Stimulated activated CD8-positive, alpha-beta memory T cell treated with anti-CD3 and anti-CD28 coated beads, Interleukin-15, amount 100 ng/mL, for 48 hours (primary cell): ENCODE data around the gene C19orf12.
"Not testable (repeated sequence)": the region's sequence is repeated elsewhere in the genome, so short reads cannot be mapped to it uniquely, and the experiment has no call there.

Experiments used
- DNase-seq, 2 donors: peaks; one replicate each; pipeline ENCODE4 v3.0.0-alpha.2; 2020; ENCODE audit warnings: low read depth in 2 of 2

Gene C19orf12

DNA sequence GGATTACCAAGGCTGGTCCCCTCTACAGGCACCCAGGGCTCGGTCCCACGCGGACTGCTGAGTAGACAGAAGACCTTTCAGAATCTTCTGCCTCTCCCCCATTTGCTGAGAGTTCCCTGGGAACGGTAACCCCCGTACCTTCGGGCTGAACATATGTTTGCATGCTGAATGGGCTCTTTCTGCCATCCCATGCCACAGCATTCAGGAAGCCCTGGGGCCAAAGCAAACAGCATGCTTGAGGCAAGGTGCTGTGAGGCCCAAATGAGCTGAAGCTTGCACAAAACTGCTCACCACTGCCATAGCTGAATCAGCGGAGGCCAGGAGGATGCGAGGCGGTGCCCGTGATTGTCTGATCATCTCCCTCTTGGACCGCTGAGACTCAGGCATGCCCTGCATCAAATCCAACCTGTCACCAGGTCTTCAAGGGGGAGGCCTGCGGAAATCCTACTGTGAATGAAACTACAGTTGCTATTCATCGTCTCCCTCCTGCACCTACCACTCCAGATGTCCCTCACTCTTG, 16.3 kb upstream of the C19orf12 start:
- DNase-seq: no peak

DNA sequence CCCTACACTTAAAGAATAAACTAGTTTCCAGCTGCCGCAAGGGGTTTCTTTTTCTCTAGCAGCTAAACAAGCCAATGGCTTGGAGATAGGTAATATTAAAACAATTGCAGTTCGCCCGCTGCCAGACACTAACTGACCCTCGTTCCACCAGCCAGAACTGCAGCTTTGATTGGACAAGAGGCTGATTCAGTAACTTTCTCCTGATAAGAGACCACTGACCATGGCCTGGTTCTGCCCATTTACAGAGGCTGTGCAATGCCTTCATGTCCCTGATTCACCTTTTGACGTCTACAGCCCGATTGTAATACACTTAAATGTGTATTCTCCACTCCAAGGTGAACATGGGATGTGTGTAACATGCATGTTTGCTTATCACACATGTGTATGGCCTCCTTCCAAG, 12.8 kb upstream of the C19orf12 start:
- DNase-seq: no peak

DNA sequence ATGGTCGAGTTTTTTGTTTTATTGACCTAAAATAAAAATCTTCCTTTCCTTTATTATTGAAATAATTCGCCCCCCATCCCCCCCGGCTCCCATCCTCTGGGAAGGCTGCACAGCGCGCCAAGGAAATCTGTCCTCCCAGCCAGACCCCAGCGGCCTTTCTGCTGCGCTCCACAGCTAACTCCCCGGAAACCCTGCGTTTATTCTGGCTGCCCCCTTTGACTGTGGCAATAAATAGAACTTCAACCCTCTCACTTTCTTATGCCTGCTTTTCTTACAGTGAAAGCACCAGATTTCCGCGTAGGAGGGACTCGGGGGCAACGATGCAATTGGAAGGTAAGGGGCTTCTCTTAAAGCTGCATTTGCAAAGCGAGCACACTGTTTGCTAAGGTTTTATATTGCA, 9.7 kb upstream of the C19orf12 start:
- DNase-seq: no peak

DNA sequence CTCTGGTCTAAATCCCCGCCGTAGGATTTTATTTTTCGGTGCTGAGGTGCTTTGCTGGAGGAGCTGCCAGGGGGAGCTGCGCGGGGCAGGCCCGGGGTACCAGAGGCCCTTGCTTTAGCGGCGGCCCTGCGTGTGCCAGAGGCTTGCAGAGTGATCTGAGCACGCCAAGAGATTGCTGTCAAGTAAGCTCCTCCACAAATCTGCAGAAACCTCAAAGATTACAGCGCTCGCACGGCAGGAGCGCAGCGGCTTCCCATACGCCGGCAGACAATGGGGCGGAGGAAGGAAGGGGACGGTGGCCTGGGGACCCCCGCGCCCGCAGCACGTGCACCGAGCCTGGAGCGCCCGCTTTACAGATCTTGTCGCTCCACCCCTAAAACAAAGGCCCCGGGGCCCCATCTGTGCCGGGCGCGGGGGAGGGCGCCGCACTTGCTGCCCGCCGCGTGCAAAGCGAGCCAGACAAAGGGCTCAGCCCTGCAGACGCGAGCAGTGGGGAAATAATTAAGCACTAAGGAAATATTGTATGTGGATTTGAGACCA, 9.1 kb upstream of the C19orf12 start:
- no peak for DNase-seq

DNA sequence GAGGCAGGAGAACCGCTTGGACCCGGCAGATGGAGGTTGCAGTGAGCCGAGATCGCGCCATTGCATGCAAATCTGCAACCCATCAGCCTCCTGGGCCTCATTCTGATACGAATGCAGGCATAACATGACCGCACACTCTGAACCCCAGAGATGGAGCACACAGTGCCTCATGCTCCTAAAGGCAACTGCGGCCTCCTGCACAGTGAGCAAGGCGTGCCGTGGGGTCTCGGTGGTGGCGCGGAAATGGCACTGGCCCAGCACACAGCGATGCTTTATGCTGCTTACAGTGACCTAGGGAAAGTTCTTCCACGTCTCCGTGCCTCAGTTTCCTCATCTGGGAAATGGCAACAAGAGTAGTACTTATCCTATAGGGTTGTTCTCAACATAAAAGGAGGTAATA, 2.0 kb upstream of the C19orf12 start:
- no peak for DNase-seq

DNA sequence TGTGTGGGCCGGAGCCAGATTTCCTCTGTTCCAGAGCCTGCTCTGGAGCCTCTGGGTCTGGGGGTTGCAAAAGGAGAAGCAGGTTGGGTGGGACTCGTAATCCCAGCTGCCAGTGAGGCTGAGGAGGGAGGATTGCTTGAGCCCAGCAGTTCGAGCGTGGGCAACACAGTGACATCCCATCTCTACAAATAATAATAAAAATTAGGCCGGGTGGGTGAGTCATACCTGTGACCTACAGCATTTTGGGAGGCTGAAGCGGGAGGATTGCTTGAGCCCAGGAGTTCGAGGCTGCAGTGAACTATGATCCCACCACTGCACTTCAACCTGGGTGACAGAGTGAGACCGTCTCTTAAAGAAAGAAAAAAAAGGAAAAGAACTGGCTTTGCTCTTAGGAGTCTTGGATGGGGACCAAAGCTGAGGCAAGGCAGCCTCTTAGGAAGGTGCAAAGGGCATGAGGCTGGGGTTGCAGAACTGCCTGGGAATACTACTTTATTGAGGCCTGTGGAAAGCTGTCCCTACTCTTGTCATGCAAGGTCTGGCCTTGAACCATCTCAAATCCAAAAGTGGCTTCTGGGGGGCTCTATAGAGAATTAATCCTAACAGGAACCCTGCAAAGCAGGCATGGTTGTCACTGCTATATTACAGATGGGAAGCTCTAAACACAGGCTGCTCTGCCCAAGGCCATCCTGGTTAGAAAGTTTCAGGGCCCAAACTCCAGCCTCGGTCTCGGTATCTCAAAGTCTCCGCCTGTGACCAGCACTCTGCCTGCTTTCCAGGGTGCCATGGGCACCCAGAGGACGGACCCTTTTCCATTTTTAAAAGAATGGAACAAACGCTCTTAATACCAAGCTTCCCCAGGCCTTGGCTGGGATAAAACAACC, 880 bp upstream of the C19orf12 start:
- DNase-seq: no peak

DNA sequence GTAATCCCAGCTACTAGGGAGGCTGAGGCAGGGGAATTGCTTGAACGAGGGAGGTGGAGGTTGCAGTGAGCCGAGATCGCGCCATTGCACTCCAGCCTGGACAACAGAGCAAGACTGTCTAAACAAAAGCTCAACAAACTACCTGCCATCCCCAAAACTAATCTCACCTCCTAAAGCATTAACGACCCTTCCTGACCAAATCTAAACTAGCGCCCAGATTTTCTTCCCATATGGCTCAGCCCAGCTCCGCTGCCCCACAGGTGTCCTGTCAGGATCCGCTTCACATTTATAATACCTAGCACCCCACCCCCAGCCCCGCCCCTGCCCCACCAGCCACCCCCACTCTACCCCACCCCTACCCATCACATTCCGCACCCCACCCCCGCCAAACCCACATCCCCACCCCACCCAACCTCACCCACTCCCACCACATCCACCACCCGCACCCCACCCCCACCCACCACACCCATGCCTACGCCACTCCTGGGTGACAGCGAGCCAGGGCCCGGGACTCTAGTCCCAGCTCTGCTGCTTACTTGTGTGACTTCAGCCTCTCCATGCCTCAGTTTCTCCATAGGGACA, 599 bp downstream of the C19orf12 start:
- no peak for DNase-seq

DNA sequence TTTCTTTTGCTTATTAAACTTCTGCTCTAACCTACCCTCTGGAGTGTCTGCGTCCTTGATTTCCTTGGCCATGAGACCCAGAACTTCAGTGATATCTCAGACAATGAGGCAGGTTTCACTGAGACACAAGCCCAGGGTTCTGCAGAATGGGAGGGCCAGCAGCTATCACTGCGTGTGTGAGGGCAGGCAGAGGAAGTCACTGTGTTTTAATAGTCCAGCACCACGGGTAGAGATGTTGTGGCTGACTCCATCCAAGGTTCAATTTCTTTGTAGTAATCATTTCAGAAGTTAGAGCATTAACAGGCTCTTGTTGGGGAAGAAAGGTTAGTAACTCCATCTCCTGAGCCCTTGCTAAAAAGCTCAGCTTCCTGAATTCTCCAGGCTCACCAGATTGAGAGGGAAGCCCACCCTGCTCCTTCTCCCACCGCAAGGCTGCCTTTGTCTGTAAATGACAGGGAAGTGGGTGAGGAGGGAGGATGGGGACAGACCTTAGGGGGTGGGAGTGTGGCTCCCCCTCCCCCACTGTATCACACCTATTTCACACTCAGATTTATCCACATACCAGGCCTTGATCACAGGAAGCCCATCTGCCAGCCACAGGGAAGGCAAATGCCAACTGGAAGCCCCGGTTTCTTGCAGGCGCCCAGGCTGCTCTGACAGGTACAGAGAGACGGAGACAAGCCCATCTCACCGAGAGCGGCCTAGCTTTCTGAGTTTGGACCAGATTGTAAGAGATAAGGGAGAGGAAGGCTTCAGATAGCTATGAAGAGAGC, 2.1 kb downstream of the C19orf12 start:
- DNase-seq: no peak

DNA sequence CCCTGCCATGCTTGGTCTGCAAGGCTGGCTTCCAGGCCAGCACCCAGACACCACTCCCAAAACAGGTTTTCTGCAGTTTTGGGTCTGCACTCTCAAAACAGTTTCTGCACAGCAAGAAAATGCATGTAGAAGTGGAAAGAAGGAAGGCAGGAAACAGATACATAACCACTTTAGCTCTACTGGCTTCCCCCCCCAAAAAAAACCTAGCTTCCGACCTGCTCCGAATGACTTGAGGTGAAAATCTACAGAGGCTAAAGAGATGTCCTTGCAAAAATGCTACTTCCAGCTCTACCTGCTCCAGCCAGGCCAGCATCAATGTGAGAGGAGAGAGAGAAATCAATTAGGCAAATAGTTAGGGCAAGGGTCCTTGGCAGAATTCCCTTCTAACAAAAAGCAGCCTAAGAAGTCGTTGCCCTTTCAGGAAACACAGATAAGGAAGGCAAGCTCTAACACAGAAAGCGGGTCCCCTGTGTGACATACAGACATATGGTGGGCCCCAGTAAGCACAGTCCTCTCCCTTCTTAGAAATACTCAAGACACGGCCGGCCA, 3.4 kb downstream of the C19orf12 start:
- no peak for DNase-seq

DNA sequence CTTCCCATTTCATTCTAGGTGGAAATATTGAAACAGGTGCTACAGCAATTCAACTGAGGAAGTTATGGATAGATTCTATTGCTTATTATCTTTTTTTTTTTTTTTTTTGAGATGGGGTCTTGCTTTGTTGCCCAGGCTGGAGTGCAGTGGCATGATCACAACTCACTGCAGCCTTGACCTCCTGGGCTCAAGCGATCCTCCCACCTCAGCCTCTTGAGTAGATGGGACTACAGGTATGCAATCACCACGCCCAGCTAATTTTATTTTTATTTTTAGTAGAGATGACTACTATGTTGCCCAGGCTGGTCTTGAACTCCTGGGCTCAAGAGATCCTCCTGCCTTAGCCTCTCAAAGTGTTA, 5.6 kb downstream of the C19orf12 start:
- DNase-seq: not testable (repeated sequence)

DNA sequence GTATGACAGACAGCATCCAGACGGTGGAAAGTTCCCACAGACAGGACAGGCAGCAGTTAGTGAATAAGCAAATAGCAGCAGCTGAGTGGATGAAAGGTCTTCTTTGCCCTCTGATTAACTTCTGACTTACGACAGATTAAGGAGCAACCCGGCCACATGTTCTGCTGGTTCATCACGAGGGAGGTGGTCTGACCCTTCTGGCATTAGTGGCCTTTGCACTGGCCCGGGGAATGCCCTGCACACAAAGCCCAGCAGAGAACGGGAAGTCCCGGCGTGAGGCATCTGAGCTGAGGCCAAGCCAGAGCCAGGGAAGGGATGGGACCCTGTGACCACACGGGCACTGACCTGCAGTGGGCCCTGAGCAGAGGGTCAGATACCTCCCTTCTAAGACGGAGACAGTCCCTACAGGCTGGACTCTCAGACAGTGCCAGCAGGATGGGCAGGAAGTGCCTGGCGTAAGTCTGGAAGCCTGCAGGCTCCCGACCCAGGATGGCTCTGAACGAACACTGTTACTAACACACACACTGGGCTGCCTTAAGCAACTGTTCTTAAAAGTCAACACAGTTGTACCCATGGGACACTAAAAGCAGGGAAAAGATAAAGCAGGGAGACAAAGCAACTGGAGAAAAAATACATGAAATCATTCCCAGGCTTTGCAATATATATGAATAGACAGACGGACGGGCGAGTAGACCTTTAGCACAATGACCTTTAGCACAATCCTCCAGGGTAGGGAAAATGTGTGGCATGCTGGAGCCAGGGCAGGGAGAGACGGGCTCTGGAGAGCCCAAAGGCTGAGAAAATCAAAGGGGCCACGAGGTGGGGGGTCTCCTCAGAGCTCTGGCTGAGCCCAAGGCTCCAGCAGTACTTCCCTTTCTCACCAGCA, 6.3 kb downstream of the C19orf12 start:
- no peak for DNase-seq

DNA sequence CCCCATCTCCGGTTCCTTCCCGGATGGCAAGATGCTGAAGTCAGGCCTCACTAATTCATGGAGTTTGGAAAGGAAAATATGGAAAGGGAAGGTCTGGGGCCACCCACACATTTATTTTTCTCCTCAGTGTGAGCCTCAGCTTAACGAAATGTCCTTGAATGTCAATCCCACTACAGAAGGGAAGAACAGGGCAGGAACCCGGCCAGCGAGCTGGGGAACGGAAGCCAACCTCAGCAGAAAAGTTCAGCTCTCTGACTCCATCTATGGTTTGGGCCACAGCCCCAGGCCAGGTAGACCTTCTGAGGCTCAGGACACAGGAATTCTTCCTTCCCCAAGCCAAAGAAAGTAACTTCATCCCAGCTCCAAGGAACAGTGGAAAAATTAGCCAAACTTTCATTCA, 8.4 kb downstream of the C19orf12 start:
- DNase-seq: no peak

DNA sequence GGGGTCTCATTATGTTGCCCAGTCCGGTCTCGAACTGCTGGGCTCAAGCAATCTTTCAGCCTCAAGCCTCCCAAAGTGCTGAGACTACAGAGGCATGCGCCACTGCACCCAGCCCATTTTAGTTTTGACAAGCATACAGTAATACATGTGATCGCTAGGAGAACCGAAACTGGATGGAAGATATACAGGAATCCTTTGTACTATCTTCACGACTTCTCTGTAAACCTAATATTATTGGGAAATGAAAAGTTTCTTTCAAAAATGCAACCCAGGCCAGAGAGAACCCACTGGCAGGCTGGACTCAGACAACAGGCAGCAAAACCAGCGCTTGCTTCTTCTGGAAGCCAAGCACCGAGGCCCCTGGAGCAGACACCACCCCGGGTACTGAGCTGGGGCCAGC, 9.4 kb downstream of the C19orf12 start:
- DNase-seq: no peak

DNA sequence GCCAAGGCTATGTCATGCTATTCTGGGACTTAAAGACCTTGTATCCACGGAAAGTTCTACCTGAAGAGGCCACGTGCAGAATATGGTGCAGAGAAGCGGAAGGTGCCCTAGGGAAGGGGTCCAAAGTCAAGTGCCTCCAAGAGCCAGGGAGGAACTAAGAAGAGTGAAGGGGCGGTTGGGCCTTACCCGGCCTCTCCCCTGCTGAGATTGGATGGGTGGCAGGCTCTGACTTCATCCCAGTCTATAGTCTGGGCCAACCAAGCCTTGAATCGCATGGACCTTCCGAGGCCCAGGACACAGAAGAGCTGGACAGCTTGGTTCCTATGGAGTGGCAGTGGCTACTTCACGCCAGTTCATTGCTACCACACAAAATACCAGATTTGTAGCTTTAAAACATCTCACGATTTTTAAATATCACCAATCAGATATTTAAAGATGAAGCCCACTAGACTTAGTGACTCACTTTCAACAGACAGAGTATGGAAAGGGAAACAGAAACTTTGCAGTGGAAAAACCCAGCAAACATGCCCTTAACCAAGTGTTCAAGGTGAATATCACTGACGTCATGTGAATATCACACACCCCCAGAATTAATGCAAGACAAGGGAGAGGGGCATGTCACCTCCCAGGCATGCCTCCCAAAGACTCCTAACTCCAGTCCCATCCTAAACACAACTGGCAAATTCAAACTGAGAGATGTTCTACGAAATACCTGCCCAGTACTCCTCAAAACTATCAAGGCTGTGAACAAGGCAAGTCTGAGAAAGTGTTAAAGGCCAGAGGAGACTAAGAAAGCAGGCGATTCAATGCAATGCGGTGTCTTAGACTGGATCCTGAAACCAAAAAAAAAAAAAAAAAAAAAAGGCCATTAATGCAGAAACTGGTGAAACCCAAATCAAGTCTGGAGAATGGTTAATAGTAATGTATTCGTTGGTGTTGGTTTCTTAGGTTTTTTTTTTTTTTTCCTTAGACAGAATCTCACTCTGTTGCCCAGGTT, 10.2 kb downstream of the C19orf12 start:
- DNase-seq: no peak

DNA sequence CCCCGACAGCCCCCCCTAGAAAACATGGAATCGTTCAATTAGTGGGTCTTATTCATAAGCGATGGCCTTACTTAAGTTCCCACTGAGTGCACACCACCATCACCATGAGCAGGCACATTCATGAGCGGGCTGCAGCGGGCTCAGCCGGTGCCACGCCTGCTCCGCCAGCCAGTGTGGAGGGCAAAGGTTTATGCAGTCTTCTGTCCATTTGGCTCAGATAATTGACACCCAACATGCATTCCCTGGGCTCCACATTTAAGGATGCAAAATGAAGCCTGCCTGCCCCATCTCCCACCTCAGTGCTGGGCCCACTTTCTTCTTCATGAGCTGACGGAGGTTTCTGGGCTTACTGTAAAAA, 12.1 kb downstream of the C19orf12 start:
- DNase-seq: no peak

DNA sequence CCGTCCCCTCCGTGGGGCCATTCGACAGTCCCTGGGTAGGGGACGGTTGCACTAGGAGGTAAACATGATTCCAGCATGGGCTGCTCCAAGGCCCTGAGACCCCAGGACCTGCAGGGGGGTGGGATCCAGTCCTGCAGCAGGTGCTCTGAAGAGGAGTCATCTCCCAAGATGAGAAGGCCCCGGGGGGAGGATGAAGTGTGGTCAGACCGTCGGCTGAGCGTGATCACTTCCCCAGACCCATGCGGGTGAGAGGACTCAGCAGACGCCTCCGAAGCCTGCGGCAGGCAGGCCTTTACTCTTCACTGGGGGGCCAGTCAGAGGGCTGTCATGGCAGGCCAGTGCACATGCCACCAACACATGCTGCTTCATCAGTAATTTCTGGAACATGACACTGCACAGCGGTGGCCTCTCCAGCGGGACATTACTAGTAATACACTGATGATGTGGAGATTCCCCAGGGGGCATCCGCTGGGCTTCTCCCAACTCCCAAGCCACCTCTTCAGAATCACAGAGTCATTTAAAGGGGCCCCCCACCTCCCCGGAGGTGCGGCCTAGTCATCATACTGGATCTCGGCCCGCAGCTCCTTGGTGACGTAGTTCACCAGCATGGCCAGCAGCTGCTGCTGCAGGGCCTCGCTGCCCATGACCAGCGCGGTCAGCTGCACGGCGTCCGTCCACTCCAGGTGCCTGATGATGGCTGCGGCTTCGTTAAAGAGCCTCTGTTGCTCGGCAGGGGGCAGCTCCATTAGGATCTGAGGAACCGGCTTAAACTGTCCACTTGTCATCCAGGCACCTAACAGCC, 12.7 kb downstream of the C19orf12 start:
- DNase-seq: no peak

DNA sequence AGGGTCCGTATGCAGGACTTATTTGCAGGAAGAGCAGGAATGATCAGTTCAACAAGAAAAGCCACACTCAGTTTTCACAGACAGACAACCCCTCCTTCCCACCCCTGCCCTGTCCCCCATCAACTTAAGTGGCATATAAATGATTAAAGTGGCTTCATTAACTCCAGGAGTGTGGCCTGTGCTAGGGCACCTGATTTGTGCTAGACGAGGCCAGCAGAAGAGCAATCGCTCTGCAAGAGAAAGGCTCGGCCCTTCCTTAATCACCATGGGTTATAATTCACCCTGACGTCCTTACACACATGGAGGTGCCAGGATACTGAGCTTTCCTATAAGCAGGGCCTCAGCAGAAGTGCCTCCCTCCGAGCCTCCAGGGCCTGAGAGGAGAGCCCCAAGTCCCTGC, 14.6 kb downstream of the C19orf12 start:
- DNase-seq: no peak

DNA sequence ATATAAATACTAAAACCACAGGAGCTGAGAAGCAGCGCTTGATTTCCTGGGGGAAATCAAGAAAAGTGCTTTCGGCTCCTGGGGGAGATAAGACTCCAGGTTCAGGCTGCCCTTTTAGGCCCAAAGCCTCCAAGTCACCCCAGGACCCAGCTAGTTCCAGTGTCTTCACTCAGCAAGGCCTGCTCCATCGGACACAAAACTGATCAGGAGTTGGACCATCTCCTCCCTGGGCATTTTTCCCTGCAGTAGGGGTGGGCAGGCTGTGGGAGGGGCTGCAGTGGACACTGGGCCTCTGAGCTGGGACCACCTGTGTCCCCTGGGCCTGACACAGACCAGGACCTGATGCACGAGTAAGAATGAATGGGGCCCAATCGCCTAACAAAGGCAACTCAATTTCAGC, 15.2 kb downstream of the C19orf12 start:
- no peak for DNase-seq
